ENCODE data around the gene JPH2.
"Not testable (repeated sequence)": the region's sequence is repeated elsewhere in the genome, so short reads cannot be mapped to it uniquely, and the experiment has no call there.

JPH2 gene

DNA sequence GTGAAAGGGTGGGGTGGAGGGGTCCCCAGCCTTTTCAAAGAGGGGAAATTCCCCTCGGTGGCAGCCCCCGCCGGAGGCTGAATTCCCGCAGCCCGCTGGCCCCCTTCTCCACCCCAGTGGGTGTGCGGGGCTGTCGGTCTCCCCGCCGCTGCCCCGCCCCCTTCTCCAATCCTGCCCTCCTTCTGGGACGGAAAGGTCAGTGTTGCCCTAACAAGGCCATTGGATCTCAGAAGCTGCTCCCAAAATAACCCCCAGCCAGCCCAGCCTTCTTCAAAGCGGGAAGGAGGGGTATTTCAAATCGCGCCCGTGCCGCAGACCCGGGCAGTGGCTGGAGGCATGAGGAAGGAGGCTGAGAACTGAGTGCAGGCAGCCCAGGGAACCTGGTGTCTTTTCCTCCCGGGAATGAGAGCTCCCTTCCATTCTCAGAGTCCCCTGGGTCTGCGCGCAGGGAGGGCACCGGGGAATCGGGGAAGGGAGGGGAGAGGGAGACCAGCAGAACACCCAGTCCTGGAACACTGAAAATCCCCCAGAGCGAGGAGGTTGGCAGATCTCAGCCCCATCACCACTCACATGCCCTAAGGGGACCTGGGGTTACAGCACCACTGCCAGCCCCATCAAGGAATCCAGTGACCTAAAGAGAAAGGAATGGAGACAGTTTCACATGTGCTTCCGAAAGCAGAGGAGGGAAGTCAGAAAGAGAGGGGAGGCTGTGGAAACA, at the start of gene JPH2:
JPH2 (minus strand) TSS at position 135 of the 718 bp plus-strand sequence. CDS start 483 bp downstream, outside the sequence.
- no peak for DNase-seq

DNA sequence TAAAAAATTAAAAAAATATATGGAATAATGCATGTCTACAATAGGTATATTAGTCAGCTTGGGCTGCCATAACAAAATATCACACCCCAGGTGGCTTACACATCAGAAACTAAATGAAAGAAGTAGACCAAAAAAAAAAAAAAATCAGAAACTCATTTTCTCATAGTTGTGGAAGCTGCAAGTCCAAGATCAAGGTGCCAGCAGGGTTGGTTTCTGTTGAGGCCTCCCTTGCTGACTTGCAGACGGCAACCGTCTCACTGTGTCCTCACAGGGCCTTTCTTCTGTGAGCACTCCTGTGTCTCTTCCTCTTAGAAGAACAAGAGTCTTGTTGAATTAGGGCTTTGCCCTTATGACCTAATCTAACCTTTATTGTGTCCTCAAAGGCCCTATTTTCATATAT, 48.7 kb upstream of the JPH2 start:
- DNase-seq, result no peak

DNA sequence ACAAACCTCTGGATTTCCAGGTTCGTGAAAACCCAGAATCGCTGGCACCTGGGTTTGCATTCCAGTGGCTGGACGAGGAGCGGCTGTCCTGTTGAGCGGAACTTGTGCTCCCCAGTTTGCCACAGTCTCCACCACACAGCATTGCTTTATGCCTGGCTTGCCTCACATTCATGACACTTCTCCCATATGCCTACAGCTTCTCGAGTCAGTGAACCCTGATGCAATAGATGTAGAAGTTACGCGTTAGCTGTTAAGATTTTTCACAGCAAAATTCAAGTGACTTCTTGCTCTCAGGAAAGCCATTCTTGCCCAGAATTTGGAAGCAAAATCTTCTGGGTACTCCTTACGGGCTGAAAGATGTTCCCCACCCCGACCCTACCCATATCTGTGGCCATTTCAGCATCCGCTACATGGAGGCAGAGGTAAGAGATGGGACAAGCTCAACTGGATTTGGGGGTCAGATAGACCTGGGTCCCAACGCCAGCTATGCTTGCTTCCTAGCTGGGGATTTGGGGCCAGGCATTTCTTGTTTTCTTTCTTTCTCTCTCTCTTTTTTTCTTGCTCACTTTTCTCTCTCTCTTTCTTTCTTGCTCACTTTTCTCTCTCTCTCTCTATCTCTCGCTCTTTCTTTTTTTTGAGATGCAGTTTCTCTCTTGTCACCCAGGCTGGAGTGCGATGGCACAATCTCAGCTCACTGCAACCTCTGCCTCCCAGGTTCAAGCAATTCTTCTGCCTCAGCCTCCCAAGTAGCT, 47.8 kb upstream of the JPH2 start:
- no peak for DNase-seq

DNA sequence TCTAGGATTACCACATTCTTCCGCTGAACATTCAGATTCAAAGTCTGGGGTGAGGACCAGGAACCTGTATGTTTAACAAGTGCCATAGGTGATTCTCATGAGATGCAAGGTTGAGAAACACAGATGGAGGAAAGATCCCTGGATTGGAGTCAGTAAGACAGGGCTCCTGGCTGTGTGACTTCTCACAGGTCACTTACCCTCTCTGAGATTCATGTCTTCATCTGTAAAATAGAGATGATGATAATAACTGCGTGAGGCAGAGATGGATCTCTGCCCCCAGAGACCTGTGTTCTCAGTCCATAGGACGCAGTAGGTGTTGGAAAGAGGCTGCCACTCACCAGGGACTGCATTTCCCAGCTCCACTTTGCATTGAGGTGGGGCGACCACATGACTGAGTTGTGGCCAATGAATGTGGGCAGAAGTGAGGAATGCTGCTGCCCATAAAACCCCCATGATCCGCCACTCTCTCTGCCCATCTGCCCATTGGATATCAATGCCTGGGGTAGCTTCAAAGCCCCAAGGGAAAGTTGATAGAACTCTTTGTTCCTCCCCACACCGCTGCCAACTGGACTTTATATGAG, 46.5 kb upstream of the JPH2 start:
- DNase-seq, result no peak

DNA sequence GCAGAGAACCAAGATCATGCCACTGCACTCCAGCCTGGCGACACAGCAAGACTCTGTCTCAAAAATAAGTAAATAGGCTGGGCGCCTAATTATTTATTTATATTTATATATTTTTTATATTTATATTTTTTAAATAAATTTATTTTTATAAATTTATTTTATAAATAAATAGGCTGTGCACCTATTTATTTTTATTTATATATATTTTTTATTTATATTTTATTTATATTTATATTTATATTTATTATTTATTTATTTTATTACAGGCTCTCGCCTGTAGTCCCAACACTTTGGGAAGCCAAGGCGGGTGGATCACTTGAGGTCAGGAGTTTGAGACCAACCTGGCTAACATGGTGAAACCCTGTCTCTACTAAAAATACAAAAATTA, 45.5 kb upstream of the JPH2 start:
- DNase-seq, result not testable (repeated sequence)

DNA sequence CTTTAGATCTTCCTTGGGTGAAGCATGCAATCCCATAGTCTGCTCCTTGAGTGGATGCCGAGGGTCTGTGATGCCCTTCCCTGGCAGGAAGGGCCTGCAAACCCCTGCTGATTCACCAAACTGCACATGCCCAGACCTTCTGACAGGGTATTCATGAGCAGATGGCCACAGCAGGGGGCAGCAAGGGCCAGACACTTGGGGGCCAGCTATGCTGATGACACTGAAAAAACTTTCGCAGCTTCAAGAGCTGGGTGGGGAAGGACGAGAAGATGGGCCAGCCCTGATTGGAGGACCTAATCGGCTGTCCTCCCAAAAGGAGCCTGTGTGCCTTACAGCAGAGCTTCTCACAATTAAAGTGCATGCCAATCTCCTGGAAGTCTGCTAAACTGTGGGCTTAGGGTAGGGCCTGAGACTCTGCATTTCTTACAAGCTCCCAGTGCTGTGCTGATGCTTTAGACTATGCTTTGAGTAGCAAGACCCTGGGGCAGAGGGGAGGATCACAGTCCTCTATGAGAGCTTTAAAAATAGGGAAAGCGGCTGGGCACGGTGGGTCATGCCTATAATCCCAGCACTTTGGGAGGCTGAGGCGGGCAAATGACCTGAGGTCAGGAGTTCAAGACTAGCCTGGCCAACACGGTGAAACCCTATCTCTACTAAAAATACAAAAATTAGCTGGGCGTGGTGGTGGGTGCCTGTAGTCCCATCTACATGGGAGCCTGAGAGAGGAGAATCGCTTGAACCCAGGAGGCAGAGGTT, 44.9 kb upstream of the JPH2 start:
- DNase-seq, result no peak

DNA sequence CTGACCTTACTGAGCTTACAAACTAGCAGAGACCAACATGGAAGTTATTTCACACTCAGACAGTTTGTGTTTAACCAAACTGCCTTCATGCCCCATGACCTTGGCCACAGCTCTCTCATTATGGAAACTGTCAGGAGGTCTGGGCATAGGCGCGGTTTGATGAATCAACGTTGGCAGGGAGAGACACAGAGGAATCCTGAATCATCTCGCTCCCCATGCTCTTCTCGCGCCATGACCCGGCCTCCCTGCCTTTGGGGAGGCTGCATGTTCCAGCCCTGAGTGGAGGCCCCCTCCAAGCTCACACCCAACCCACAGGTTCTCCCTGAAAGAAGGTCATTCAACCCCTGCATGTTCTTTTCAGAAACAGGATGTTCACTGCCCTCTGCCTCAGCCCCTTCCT, 44.2 kb upstream of the JPH2 start:
- DNase-seq, result no peak

DNA sequence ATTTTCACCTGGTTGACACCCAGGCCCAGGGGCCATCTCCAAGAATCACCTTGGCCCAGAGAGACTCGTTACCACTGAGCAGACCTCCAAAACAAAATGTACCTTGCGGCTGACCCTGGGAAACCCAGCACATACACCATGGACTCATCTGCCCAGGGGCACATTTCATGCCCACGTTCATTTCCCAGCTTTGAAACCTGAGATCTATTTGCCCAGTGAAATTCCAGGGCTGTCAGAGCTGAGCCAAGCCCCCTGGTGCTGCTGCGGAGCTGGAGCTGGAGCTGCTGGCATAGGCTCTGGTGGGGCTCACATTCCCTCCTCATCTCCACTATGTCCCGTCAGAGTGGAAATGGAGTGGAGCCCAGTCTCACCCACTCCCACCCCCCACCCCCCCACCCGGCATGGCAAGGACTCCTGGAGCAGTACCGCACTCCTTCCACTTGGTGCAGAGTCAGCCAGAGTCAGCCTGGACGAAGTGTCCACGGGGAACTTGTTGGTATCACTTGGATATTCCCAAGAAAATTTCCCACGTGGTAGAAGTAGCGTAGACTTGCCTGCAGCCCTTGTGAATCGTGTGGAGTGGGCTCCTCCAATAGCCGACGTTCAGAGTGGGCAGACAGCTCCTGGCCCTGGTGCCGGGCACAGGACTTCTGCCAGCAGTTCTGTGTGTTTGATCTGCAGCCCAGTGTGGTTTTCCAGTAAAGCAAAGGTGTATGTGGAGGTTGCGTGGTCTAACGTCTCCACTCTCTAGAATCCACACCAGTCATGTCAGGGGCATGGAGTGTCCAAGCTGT, 41.7 kb upstream of the JPH2 start:
- no peak for DNase-seq

DNA sequence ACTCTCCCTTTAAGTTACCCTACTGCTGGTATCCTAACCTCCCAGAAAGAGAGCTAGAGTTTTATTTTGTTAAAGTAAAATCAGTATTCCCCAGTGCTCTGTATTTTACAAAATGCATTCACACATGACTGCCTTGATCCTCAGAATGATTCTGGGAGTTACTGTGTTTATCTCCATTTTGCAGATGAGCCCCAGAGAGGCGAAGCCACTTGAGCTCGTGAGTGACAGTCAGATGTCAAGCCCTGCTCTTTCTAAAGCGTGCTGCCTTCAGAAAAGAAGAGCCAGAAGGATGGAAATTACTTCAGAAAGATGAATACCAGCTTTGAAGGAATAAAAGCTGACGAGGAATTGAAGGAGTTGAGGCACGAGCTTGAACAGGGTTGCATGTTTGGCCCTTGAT, 37.6 kb upstream of the JPH2 start:
- DNase-seq, result no peak

DNA sequence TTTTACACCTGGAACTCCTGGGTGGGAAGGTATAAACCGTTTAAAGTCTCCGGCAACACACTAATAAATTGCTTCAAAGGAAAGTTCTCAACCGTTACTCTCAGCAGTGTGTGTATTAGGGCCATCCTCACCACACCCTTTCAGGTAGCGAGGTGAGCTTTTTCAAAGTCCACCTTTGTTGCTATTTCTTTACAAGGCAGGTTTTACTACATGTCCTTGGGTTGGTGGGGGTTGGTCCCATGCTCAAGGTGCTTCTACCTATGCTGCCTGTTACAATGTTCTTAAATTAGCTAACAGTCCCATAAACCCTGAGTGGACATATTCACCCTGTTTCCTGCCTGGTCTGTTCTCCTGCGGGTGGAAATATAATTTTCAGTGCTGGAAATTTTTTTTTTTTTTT, 36.7 kb upstream of the JPH2 start:
- no peak for DNase-seq

DNA sequence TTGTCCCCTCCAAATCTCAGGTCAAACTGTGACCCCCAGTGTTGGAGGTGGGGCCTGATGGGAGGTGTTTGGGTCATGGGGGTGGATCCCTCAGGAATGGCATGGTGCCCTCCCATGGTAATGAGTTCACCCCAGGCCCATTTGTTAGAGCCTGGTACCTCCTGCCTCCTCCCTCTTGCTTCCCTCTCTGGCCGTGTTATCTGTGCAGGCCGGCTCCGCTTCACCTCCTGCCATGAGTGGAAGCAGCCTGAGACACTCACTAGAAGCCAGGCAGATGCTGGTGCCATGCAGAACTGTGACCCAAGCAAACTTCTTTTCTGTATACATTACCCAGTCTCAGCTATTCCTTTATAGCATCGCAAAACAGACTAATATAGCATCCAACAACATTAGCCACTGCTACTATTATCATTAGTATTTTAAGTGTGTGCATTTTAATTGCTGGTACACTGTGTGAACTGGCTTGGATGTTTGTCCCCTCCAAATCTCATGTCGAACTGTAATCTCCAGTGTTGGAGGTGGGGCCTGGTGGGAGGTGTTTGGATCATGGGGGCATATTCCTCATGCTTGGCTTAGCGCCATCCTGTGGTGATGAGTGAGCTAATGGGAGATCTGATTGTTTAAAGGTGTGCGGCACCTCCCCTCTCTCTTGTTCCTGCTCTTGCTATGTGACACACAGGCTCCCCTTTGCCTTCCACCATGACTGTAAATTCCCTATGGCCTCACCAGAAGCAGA, 35.8 kb upstream of the JPH2 start:
- no peak for DNase-seq

DNA sequence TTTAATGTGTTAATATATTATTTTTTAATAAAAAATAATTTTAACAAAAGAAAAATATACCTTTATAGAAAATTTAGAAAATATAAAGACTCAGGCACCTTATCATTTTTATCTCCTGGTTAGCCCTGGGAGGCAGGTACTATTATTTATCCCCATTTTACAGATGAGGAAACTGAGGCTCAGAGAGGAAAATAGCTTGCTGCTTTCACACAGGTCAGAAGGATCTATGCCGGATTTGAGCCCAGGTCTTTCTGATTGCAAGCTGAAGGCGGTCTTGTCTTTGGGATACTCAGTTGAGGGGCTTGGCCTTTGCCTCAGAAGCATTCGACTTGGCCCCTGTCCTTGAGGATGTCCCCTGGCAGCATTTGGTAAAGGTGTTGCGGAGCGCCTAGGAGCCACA, 35.0 kb upstream of the JPH2 start:
- DNase-seq, result no peak

DNA sequence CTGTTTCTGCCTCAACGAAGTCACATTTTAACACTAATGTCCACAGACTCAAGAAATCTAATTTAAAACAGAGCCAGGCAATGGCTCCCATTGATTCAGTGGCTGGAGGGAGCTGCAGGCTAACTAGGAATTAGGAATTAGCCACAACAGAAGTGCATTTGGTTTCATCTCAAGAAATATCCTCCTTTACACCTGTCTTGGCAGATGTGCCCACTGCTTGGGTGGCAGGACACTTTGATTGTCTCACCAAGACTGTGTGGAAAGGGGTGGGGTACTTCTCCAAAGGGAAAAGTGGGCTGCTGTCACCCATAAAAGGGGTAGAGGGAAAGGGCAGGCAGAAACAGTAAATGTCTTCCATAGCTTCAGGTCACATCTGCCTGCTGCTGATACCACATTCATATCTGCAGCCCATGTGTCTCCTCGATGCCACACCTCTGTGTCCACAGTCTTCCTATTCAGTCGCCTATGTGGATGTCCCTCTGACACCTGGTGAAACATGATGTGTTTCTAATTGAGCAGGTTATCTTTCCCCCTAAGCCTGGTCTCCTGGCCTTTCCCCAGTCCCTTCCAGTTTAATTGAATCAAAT, 34.5 kb upstream of the JPH2 start:
- no peak for DNase-seq

DNA sequence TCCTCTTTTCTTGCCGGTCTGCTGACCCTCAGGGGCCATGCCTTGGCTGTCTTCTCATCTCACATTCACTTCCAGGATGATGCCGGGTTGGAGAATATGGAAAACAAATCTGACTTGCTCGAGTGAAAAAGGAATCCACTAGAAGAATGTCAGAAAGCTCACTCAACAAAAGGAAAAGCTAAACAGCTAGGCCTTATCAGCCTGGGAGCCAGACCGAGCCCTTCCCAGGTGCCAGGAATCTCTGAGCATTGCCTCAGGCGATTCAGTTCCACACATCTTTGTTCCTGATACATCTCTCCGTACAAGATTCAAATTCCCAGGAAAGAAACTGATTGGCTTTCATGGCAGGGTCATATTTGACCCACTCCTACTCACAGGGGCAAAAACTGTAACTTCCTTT, 32.8 kb upstream of the JPH2 start:
- DNase-seq, result no peak

DNA sequence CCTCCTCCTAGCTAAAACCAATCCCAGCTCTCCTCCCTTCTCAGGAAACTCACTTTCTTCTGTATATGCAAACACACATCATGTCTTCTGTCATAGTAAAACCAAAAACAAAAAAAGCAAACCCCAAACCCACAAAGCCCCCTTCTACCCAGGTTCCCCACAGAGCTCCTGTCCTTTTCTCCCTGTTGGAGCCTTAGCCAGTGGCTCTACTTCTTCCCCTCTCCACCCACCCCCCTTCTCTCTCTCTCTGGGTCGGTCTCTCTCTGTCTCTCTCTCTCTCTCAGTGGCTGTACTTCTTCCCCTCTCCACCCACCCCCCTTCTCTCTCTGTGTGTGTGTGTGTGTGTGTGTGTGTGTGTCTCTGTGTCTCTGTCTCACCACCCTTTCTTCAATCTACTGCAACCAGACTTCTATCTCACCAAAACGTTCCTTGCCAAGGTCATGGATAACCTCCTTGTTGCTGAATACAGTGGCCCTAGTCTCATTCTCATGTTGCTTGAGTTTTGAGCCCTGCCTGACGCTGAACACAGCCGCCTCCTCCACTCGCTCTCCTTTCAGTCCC, 32.3 kb upstream of the JPH2 start:
- DNase-seq, result peak in 1 of 2 experiments; percentile 24

DNA sequence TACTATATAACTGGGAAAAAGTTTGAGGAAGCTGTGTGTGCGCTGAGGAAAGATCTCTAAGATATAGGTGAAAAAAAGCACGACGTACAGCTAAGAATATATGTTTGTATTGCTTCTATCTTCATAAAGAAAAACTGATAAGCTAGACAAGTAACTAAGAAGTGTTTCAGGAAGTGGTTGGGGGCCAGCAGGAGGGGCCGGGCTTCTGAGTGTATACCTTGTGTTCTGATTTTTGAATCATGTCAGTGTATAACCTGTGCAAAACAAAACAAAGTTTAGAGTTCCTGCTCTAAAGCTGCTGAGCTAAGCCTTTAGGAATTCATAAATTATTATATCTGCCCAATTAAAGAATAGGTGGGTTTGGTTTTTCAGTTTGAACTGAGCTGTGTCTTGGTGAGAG, 31.5 kb upstream of the JPH2 start:
- DNase-seq, result peak; percentile 44 to 48

DNA sequence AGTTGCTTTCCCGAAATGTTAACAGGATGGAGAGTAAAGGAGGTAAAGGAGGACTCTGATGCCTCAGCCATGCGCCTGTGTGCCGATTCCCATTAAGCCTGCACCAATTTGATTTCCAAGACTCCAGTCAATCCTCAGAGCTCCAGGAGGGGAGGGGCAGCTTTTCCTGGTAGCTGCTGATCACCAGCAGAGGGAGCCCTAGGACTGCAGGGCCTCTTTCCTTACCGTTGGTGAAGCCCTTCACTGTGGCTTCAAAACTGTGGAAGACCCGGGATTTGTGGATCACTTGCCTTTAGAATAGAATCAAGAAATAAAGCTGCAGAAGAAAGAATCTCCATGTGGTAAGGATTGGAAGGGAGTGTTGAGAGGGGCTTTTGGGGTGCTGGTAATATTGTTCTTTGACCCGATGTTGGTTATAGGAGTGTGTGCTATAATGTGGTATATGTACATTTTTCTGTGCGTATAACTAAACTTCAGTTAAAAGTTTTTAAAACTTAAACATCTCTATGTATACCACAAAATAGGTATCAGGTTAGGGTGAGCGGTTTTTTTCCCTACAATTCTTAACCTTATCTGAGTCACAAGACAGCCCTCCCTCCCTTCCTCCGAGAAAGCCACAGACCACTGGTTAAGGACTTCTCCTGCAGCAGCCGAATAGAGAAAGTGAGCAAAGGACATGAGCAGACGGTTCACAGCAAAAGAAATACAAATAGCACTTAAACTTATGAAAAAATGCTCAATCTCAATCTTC, 30.5 kb upstream of the JPH2 start:
- DNase-seq, result peak; percentile 72 to 74

DNA sequence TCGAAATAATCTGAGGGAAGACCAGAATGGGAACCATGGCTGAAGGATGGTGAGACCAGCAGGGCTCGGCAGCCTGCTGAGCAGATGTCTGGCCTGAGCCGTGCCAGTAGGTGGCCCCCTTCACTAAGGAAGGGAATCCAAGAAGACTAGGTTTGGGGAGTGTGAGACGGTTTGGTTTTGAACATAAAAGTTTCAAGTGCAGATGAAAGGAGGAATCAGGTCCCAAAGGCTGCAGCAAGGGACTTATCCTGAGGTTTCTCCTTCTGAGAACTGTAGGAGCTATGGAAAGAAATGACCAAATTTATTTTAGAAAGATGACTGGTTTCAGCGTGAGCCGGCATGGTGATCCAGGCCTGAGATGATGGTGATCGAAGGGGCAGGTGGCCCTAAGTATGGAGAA, 28.1 kb upstream of the JPH2 start:
- DNase-seq, result peak; percentile 77 to 81

DNA sequence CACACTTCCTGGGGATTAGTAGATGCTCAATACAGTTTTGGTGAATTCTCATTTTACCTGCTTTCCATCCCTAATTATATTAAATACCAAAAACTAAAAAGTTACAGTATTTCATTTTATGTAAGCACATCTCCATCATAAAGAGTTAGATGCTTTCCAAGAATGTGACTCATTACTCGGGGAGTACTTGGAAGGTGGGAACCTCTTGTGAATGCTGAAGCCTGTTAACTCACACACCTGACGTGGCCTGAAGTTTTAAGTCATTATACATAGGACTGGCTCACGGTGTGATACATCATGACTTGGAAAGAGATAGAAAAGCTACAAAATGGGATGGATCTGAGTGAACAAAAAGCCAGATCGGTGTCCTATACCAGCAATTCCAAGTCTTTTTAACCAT, 25.8 kb upstream of the JPH2 start:
- no peak for DNase-seq

Measured in activated T-cell treated with anti-CD3 and anti-CD28 coated beads, Interleukin-2, amount 50 U/mL, for 48 hours (primary cell).